ENCODE data around the gene PDPN. TPM values are rescaled to one million over a fixed set of nuclear protein-coding genes. Genes with fewer than 3 reads are reported as not detected.

PDPN gene
- total and polyA plus RNA-seq, 2 of the 13 experiments (the other 11 are each of a cell fraction or from before 2014, with no cell fraction given) = not detected

GRCh38 chr1:13624526-13624925 is 40.9 kb downstream of the PDPN start (continued):
- no peak for TF ChIP-seq AKNA (CRISPR knock-in tag; IDR thresholded peaks at IDR 0.05; ENCODE audit: borderline replicate concordance)
- TF ChIP-seq ZNF253 (CRISPR knock-in tag; IDR thresholded peaks at IDR 0.05; ENCODE audit: borderline replicate concordance) = no peak
- TF ChIP-seq THRA (CRISPR knock-in tag; IDR thresholded peaks at IDR 0.05; ENCODE audit: borderline replicate concordance) = no peak
- no peak for TF ChIP-seq SNAI1 (CRISPR knock-in tag; IDR thresholded peaks at IDR 0.05; ENCODE audit: borderline replicate concordance)
- TF ChIP-seq ZNF713 (CRISPR knock-in tag; IDR thresholded peaks at IDR 0.05) = no peak

- FAIRE-seq = no peak
- POLR2A ChIA-PET = no interaction called here
- no peaks in the 10 kb centered on the region for H4K20me1 ChIP-seq (ENCODE audit: insufficient read depth, low read length)
- no peak overlapping the region for H3K9ac ChIP-seq (ENCODE audit: insufficient read depth, low read depth, low read length)
- no peaks in the 10 kb centered on the region for H3K36me3 ChIP-seq (replicated peaks in 1 of 2; ENCODE audit: control insufficient read depth in 1 of 2, insufficient read depth in 2 of 2, low read length in 2 of 2)
- no peaks in the 10 kb centered on the region for H3K79me2 ChIP-seq (ENCODE audit: insufficient read depth, low read length)
- no peaks in the 10 kb centered on the region for H3K4me1 ChIP-seq (ENCODE audit: insufficient read depth, low read length)
- TF ChIP-seq ZNF598 (CRISPR knock-in tag; IDR thresholded peaks at IDR 0.05; ENCODE audit: borderline replicate concordance) (no peak), MAFF (IDR thresholded peaks at IDR 0.05; ENCODE audit: low read depth, low read length) (peak; percentile 96), MAFK (conservative IDR thresholded peaks at IDR 0.05 in 1 of 2, IDR thresholded peaks at IDR 0.05 in 1 of 2; ENCODE audit: low read length in 2 of 2) (peak; percentile 91 to 98)
- ATAC-seq = no peak
- no peak overlapping the region for H3K4me2 ChIP-seq (ENCODE audit: low read depth, low read length)
- CTCF ChIA-PET (ENCODE audit: low intra/inter-chr PET ratio, low total read pairs) = no interaction called here
- in situ Hi-C loops (cut with HindIII; ENCODE audit: extremely low pct_ligation_motif_present, low pct_unique_long_range_greater_than_20kb) (no loop called here), intact Hi-C loops (cut with micrococcal nuclease; ENCODE audit: unreplicated experiment) (no loop called here)
- H3K27ac ChIP-seq (ENCODE audit: extremely low read length, insufficient read depth, low read length) = no peak overlapping the region
- no peak for DNase-seq (ENCODE audit: low spot score)
- BruUV-seq (replicated peaks) = no TSS peak
- no peaks in the 10 kb centered on the region for H3K9me3 ChIP-seq (ENCODE audit: low read length)
- no peak overlapping the region for H2AFZ ChIP-seq (ENCODE audit: low read length)
- no peak overlapping the region for H3K4me3 ChIP-seq (replicated peaks in 1 of 3; ENCODE audit: insufficient read depth in 1 of 3, low read depth in 2 of 3, low read length in 3 of 3)
- peaks cover 0 to 4% of the 10 kb centered on the region in 2 experiments; a peak in 2 of 5 replicates for H3K27me3 ChIP-seq (ENCODE audit: control insufficient read depth in 1 of 2, insufficient read depth in 2 of 2, low read length in 2 of 2)
Observed at GRCh38 chr1:13627127-13627526, 43.5 kb downstream of the PDPN start.
